Activated gamma-delta T cell treated with Interleukin-2 at 50 U/mL for 16 hours (primary cell): ENCODE results near the gene GABRB2.
"Not testable (repeated sequence)": the region's sequence is repeated elsewhere in the genome, so short reads cannot be mapped to it uniquely, and the experiment has no call there.

Experiments
- DNase-seq: peaks from one replicate; pipeline ENCODE4 v3.0.0-alpha.2; 2020

Gene GABRB2

DNA sequence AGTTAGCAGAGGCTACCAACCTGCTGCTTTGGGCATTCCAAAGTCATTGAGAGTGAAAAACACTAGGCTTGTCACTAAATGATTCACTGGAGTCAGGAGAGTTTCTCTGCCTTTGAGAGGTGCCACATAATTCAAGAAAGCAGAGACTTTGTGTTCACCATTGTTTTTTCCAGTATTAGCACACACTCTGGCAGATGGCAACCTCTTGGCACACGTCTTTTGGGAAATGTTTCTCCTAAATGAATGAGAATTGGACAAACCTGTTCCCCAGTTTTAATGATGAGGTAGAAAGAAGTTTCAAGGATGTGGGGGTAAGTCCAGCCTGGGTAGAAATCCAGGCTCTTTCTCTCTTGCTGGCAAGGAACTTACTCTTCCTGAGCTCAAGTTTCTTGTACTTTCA lies 259.1 kb downstream of the GABRB2 start:
- no peak for DNase-seq

DNA sequence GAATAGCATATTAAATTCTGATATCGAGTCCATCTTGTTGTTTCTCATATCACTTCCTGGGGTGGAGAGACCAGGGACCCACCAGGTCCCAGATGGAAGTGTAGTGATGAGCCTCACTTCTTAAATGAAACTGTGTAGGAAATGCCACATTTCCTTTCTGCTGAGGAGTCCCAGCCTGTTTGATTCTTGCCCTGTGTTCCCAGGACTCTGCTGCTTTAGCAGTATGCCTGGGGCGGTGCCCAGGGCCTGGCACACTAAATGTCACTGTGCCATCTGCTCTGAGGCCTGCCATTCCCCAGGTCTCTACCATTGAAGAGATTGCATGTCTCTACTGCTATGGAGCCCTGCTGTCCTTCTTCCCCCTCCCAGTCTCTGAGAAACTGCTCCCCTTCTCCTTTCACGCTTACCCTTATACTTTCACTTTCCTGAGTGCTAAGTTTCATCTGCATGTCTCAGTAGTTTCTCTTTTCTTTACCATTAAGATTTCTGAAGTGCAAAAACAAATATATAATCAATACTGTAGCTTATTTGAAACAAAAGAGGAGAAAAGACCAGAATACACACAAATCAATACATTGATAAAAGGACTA lies 260.4 kb downstream of the GABRB2 start:
- DNase-seq: no peak

DNA sequence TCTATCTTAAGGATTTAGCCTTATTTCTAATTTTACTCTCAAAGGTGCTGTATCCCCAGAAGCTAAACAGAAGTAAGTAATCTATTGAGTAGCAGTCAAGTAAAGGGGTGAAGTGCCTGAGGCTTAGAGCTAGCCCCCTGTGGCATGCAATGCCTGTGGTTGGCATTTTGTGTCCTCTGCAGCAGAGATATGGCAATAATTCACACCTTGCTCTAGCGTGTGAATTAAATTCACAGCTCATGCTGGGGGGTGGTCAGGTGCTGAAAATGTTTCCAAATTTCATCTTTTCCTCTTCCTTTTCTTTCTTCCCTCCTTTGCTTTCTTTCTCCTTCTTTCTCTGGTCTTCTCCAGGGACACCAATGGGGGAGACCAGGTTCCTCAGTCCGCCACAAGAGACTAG lies 262.1 kb downstream of the GABRB2 start:
- no peak for DNase-seq

DNA sequence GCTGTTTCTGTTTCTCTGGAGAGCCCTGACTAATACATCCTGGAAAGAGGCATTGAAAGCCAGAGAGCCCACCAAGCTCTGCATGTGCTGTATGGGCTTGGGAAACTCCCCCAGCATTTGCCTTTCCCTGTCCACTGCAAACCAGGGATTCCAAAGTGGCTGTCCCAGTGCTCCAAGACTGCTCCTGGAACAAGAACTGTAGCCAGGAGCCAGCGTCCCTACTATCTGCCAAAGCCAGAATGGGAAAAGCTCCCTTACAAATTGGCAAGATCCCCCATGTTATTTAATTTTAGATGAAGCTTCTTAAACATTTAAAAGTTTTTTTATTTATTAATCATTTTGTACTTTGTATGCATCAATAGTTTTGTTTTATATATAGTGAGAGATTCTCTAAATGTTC lies 263.2 kb downstream of the GABRB2 start:
- no peak for DNase-seq

- DNase-seq: no peak
These were observed 267.5 kb downstream of the GABRB2 start for GRCh38 chr5:161278739-161279660.

DNA sequence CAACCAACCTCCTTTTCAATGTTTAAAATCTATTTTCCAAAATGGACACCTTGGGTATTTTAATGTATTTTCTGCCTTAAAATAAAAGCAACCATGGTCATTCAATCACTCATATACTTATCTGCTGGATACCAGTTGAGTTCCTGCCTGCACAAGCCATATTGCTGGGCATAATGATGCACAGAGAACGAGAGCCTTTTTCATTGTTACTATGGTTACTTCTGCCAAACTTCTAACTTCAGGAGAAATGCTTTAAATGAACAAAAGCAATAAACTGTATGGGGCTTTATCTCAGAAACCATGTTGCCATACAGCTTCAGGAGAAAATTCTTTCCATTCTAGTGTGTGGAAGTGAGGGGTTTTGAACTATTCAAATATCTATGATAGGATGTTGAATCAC lies 269.5 kb downstream of the GABRB2 start:
- no peak for DNase-seq

- no peak for DNase-seq
These were observed 271.6 kb downstream of the GABRB2 start for GRCh38 chr5:161274951-161275350.

DNA sequence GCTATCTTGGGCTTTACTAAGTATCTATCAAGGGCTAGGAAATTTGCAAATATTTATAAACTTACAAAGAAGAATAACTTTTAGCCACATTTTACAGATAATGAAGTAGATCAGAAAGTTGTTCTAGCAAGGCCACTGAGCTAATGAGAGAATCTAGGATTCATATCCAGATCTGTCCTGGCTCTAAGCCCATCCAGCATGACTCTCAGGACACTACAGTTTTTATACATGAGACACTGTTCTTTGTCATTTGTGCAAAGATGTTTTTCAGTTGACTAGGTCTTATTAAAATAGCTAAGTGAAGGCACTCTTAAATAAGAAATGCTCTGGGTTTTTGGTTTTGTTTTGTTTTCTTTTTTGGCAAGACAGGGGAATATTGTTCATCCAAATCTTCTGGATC lies 273.1 kb downstream of the GABRB2 start:
- no peak for DNase-seq

DNA sequence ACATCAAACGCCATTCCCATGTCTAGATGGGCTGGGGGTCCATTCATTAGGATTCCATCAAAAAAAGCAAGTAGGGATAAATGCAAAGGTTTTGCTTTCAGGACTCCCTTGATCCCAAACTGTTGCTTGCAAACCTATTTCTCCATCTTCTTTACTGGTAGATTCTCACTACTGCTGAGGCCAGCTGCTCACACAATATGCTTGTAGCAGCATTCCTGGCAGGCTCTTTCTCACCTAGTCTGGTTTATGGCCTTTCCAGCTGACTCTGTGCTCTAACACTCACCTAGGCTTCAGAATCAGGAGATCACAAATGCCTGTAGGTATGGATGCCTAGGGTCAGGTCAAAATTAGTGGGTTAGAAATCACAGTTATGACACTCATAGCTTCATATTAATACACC lies 274.7 kb downstream of the GABRB2 start:
- no peak for DNase-seq

GRCh38 chr5:161269125-161269524 lies 277.4 kb downstream of the GABRB2 start:
- DNase-seq: no peak

GRCh38 chr5:161266954-161267353 lies 279.6 kb downstream of the GABRB2 start:
- no peak for DNase-seq

- DNase-seq: no peak
These were observed 281.5 kb downstream of the GABRB2 start for GRCh38 chr5:161265006-161265405.

DNA sequence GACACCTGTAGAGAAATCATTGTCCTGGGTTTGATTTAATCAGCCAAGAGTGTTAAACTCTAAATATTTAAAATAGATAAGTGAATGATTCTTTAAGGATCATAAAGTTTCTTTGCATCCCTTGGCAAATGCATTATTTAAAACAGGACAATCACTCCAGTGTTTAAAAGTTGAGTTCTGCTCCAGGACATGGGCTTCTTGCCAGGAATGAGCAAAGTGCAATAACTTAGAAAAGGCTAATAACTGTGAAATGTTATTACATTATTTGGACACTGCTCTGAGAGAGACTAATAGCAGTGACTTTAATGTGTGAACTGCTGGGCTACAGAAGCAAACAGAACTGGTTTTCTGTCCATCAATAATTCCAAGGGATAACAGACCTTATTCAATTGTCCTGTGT lies 283.3 kb downstream of the GABRB2 start:
- no peak for DNase-seq

- DNase-seq: no peak
These were observed 284.7 kb downstream of the GABRB2 start for GRCh38 chr5:161261668-161262323.

- DNase-seq: no peak
These were observed 288.1 kb downstream of the GABRB2 start for GRCh38 chr5:161258438-161258837.

DNA sequence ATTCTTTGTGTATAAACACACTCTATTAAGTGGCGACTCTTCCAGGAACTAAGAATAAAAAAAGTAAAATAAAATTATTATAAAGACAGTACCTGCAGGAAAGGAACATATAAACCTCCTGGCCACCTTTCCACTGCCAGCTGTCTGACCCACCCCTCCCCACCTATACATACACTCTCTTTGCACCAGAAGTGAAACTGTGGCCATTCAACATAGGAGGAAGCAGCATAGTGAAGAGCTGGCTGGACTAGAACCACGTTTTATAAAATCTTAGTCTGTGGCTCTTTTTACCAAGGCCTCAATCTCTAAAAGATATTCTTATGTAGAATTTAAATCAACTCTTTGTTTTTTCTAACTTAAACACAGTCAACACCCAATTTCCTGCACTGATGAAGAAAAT lies 289.6 kb downstream of the GABRB2 start:
- no peak for DNase-seq

GRCh38 chr5:161252955-161253354 lies 293.6 kb downstream of the GABRB2 start:
- not testable (repeated sequence) for DNase-seq

DNA sequence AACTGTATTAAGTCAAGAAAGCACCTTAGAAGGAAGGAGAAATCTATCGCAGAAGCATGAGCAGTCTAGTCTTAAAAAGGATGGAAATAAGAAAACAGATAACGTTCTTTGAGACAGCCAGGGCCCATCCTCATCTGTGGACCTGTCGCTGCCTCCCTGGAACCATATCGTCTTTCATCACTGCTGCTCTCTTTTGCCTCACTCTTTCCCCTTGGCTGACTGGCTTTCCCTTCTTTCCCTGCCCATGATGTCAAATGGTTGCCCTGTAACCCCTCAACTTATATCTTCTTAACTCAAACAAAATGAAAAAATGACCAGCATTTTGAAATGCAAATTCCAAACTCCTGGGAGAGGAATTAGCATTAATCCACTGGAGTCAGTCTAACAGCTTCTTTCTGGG lies 299.8 kb downstream of the GABRB2 start:
- DNase-seq: no peak

GRCh38 chr5:161245846-161246245 lies 300.7 kb downstream of the GABRB2 start:
- not testable (repeated sequence) for DNase-seq
